HG02678 (cell line): ENCODE results near the gene MAPK4.
"Not testable (repeated sequence)": the region's sequence is repeated elsewhere in the genome, so short reads cannot be mapped to it uniquely, and the experiment has no call there.

ENCODE experiments used
- ATAC-seq: cut with Tn5 transposase; IDR thresholded peaks from one replicate; pipeline ENCODE4 v1.9.1; 2021; ENCODE audit warnings: mild to moderate bottlenecking, moderate library complexity; ENCODE audit not compliant: unreplicated experiment

Gene MAPK4

GRCh38 chr18:50573196-50573595 lies 13.3 kb downstream of the MAPK4 start:
- ATAC-seq: not testable (repeated sequence)

GRCh38 chr18:50573679-50574078 lies 13.8 kb downstream of the MAPK4 start:
- ATAC-seq: no peak

DNA sequence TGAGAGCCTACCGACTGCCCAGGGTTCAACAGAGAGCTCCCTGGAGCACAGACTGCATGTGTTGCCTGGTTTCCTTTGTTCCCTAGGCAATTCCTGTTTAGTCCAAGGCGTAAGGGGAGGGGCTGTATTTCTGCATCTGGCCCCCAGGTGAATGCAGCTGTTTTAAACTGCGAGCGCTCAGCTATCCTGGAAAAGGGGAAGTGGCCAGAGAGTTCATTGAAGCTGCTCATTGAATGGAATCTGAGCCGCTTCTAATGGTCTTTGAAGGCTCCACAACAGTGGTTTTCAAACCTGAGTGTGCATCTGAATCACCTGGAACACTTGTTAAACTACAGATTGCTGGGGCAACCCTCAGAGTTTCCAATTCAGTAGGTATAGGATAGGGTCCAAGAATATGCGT lies 18.1 kb downstream of the MAPK4 start:
- ATAC-seq: no peak

DNA sequence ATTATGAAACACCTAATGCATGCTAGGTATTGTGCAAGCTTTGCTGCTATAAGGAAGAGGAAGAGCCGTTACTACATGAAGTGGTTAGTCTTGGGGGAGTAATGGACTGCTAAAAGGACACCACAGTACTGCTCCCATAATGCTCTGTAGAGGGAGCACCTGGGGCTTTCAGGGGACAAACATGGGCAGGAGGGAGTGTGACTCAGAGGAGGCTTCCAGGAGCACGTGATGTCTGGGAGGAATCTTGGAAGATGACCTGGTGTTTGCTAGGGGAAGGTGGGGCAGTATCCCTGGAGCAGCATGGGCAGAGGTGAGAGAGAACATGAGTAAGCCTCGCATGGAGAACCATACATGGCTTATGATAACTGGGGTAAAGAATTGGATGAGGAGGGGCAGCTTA lies 18.8 kb downstream of the MAPK4 start:
- no peak for ATAC-seq

GRCh38 chr18:50579061-50579774 lies 19.3 kb downstream of the MAPK4 start:
- no peak for ATAC-seq

GRCh38 chr18:50581517-50581916 lies 21.6 kb downstream of the MAPK4 start:
- ATAC-seq: no peak

DNA sequence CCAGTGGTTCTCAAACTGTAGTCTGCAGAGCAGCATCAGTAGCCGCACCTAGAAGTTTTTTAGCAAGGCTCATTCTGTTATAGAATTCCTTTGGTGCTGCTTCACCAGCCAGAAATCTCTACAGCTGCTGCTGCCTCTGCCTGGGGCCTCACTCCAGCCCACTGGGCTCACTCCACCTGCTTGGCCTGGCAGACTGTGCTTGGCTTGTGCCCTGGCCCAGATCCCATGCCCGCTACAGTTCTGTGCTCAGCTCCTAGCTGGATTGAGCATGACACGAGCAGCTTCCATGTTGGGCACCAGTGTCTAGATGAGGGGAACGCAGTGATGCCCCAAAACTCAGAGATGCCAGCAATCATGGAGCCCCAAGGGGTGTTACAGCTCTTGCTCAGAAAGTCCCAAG lies 22.6 kb downstream of the MAPK4 start:
- no peak for ATAC-seq

GRCh38 chr18:50586710-50587109 lies 26.8 kb downstream of the MAPK4 start:
- ATAC-seq: no peak

DNA sequence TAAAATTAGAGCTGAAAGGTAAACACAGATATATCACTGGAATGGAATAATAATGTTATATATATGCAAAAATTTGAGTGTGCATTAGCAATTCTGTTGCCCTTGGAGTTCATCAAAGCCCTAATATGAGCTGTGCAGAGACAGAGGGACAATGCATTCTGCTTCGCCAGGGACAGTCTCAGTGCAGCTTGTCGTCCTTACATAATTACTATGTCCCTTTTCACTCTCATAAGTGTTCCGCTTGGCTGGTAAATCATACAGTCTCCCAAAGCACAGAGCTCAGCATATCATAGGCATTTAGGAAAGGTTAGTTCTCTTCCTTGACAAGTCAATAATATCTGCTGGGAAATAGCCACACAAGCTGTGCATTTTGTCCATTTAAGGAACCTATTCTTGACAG lies 30.7 kb downstream of the MAPK4 start:
- ATAC-seq: no peak

DNA sequence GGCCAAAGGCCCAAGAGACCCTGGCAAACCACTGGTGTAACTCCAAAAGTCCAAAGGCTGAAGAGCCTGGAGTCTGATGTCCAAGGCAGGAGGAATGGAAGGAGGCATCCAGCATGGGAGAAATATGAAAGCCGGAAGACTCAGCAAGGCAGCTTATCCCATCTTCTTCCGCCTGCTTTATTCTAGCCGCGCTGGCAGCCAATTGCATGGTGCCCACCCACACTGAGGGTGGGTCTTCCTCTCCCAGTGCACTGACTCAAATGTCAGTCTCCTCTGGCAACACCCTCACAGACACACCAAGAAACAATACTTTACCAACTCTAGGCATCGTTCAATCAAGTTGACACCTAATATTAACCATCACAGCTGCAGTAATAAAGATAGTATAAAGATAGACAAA lies 34.1 kb downstream of the MAPK4 start:
- ATAC-seq: no peak

DNA sequence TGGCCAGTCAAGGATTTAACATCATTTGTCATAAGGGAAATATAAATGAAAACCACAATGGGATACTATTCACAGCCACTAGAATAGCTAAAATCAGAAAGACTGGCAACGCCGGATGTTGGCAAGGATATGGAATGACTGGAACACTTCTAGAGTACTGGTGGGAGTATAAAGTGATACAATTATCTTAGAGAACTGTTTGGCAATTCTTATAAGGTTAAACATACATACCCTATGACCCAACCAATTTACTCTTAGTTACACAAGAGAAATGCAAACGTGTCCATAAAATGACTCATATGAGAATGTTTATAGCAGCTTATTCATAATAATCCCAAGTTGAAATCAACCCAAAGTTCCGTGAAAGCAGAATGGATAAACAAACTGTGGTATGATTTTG lies 35.1 kb downstream of the MAPK4 start:
- no peak for ATAC-seq

GRCh38 chr18:50602466-50602865 lies 42.6 kb downstream of the MAPK4 start:
- no peak for ATAC-seq

- no peak for ATAC-seq
Observed at GRCh38 chr18:50606609-50607008, 46.7 kb downstream of the MAPK4 start.

GRCh38 chr18:50607378-50607926 lies 47.6 kb downstream of the MAPK4 start:
- no peak for ATAC-seq

- ATAC-seq: not testable (repeated sequence)
Observed at GRCh38 chr18:50609171-50609570, 49.3 kb downstream of the MAPK4 start.

DNA sequence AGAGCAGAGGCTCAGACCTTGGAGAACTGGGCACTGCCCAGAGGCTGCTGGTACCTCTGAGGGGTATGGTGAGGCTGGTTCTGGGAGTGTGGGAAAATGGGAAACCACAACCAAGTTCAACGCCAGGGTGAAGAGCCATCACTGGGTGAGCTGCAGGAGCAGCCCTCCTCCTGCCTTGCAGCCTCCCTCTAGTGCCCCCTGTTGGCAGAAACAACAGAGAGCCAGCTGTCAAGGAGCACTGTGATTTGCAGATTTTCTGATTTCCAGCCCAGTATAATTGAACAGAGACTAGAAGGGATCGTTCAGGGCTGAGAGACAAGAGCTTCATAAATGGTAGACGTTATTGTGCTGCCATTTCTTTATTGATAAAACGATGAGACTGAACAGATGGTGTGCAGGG lies 50.5 kb downstream of the MAPK4 start:
- ATAC-seq: no peak

DNA sequence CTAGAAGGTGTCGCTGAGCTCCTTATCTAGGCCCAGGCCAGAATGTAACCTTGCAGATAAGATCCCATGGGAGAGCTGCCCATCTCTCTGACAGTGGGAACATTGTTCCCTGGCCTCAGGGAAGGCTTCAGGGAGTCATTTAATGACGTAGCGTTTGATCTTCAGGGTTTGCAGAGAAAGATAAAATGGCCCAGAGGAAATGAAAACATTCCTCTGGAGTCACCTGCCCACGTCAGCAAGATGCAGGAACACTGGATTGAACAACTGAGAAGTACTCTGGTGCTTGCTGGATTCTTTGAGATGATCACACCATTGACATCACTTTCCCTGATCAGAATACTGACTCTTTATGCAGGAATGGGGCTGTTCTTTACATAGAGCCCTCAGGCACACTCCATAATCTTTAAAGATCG lies 51.6 kb downstream of the MAPK4 start:
- ATAC-seq: no peak

DNA sequence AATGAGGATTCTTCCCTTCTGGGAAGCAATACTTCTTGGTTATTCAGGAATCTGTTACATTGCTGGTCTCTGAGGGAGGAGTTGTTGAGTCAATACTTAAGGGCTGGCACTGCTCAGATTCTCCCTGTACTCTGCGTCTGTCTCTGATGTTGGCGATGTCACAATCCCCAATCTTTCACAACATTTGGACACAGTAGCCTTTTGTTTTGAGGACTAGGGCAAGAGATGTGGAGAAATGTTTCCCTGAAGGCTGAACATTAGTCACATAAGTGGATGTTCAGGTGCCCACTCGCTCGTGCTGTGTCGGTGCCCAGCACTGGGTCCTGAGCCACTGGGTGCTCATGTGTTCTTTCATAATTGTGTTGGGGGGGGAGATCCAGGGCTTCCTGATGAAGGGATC lies 55.0 kb downstream of the MAPK4 start:
- ATAC-seq: no peak

DNA sequence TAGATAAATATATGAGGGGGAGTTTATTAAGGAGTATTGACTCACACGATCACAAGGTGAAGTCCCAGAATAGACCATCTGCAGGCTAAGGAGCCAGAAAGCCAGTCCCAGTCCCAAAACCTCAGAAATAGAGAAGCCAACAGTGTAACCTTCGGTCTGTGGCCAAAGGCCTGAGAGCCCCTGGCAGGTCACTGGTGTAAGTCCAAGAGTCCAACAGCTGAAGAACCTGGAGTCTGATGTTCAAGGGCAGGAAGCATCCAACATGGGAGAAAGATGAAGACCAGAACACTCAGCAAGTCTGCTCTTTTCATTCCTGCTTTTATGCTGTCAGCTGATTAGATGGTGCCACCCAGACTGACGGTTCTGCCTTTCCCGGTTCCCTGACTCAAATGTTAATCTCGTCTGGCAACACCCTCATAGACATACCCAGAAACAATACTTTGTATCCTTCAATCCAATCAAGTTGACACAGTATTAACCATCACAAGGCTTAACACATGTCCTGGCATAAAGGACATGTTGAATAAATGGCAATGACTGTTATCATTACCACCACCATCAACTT lies 56.7 kb downstream of the MAPK4 start:
- ATAC-seq: no peak

GRCh38 chr18:50619861-50620275 lies 60.0 kb downstream of the MAPK4 start:
- ATAC-seq: no peak

GRCh38 chr18:50620319-50620718 lies 60.4 kb downstream of the MAPK4 start:
- ATAC-seq: no peak

- ATAC-seq: no peak
Observed at GRCh38 chr18:50621366-50621765, 61.5 kb downstream of the MAPK4 start.

DNA sequence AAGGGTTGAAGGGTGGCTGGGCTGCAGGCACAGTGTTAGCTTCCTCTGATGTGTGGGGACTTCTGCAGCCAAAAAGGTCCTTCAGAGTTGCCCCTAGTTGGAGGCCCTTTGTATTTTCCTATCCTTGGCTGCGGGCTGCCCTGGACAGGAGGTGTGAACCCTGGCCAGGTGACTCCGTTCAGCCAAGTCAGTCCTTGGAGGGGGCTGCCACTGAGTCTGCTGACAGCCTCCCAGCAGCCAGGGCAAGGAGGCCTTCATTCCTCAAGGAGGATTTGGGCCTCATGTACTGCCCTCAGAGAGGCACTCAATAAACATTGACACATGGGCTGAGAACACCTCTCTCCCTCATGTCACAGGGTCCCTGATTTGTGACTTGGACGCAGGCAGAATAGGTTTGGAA lies 62.4 kb downstream of the MAPK4 start:
- no peak for ATAC-seq
